Body of pancreas (tissue), 4 donors: ENCODE measurements around the gene FDX2.

Experiments
- CTCF ChIP-seq, 7 experiments: fragments of 450-650 bp in 4 of 7; fragments of 200-600 bp in 3 of 7; sonication (generic) in 3 of 7; IDR thresholded peaks; one replicate each; pipeline ENCODE4 v1.5.1; 2016 to 2019; ENCODE audit warnings: antibody characterized with exemption in 7 of 7
- POLR2A ChIP-seq, 3 donors: fragments of 450-650 bp; IDR thresholded peaks; one replicate each; pipeline ENCODE4 v1.6.1; 2016; ENCODE audit warnings: antibody characterized with exemption in 3 of 3, mild to moderate bottlenecking in 2 of 3

- TF ChIP-seq CTCF (IDR thresholded peaks at IDR 0.05) (no peak), POLR2A (IDR thresholded peaks at IDR 0.05) (no peak)
Observed at GRCh38 chr19:10284960-10285278, 30.9 kb downstream of the FDX2 start.
